Uterus (tissue), 4 donors: ENCODE measurements around the gene SMAD2. TPM values are rescaled to one million over a fixed set of nuclear protein-coding genes. Genes with fewer than 3 reads are reported as not detected.

ENCODE experiments used
- DNase-seq, 2 donors: peaks; one replicate each; pipeline ENCODE4 v3.0.0-alpha.2; 2019 to 2020
- H3K27ac ChIP-seq, 2 donors: fragments of 200-600 bp; sonication (generic); 1 replicate in 1 of 2; 2 replicates in 1 of 2; pipeline ENCODE4 v1.5.1; 2016 to 2018
- H3K27me3 ChIP-seq, 2 donors: fragments of 200-600 bp; sonication (generic); one replicate each; pipeline ENCODE4 v1.5.1; 2018 to 2019; ENCODE audit warnings: control low read depth in 1 of 2
- H3K36me3 ChIP-seq, 2 donors: fragments of 200-600 bp; sonication (generic); one replicate each; pipeline ENCODE4 v1.5.1; 2019; ENCODE audit warnings: control low read depth in 1 of 2
- H3K4me1 ChIP-seq, 2 donors: fragments of 200-600 bp; sonication (generic); one replicate each; pipeline ENCODE4 v1.5.1; 2018 to 2019; ENCODE audit warnings: control low read depth in 1 of 2
- H3K4me3 ChIP-seq, 2 donors: fragments of 200-600 bp; sonication (generic); 1 replicate in 1 of 2; 2 replicates in 1 of 2; pipeline ENCODE4 v1.5.1; 2018 to 2019; ENCODE audit warnings: mild to moderate bottlenecking in 1 of 2
- H3K9me3 ChIP-seq, 2 donors: fragments of 200-600 bp; sonication (generic); one replicate each; pipeline ENCODE4 v1.5.1; 2019; ENCODE audit warnings: control low read depth in 1 of 2
- POLR2A ChIP-seq, 2 donors: fragments of 450-650 bp; IDR thresholded peaks; one replicate each; pipeline ENCODE4 v1.6.1; 2016; ENCODE audit warnings: antibody characterized with exemption in 2 of 2, mild to moderate bottlenecking in 1 of 2, moderate library complexity in 1 of 2
- intact Hi-C: fragments of 100-400 bp; cut with DNase I; formaldehyde crosslinking; loops from one replicate; pipeline ENCODE4 v1.15.1; 2023; ENCODE audit warnings: low total_unique reads
- total RNA-seq, 4 donors: library from RNA; depleted of rRNA in 3 of 4; stranded (reverse); fragments of >200 nt in 3 of 4; gene quantifications; one replicate each; pipeline versions ENCODE4 v1.1.0 to v1.2.4, GENCODE V29; 2014 to 2023
- TF ChIP-seq, protein P1 (sequence below), 4 experiments: fragments of 200-600 bp in 2 of 4; fragments of 450-650 bp in 2 of 4; sonication (generic) in 2 of 4; IDR thresholded peaks; one replicate each; pipeline ENCODE4 v1.5.1; 2016 to 2019; ENCODE audit warnings: antibody characterized with exemption in 4 of 4, mild to moderate bottlenecking in 2 of 4, moderate library complexity in 1 of 4
- donor health status: DM: yes; HTN: yes; CAD: no.

SMAD2 gene
- total RNA-seq, 4 donors from 2014 or later, result 107 to 237 (median 142) TPM

DNA sequence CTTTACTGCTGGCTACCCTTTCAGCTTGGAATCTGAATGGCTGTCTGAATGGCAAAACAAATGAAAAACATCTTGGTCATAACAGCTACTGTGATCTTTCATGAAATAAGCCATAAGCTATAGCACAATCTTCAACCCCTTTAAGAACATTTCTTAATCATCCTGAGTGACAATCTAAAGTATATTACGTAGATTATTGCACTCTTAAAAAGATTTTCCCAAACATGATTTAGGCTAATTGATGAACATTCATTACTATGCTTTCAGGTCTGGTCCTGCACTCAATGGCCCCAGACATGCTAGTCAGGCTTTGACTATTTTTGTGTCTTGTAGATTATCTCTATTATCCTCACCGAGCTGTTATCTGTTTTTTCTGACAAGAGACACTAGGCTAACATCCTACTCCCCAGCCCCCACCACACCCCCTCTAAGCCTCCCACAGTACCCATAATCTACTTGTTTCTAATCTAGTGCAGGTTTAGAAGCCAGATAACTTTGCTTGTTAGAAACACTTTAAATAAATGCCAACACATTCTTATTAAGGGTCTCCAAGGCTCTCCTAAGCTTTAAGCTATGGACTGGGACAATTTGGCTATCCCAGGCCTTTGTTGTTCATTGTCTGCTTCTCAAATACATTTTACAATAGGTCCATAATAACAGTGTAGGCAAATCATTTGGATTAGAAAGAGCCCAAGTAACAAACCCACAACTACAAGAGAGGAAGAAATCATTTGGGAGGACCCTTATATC, 4.2 kb downstream of the SMAD2 start:
- H3K27me3 ChIP-seq, result no peaks in the 10 kb centered on the region
- peaks cover 0 to 8% of the 10 kb centered on the region in 2 donors for H3K4me1 ChIP-seq
- H3K9me3 ChIP-seq, result no peaks in the 10 kb centered on the region
- no peak overlapping the region for H3K27ac ChIP-seq
- no peak overlapping the region for H3K4me3 ChIP-seq
- no peaks in the 10 kb centered on the region for H3K36me3 ChIP-seq
- TF ChIP-seq, protein P1, sequence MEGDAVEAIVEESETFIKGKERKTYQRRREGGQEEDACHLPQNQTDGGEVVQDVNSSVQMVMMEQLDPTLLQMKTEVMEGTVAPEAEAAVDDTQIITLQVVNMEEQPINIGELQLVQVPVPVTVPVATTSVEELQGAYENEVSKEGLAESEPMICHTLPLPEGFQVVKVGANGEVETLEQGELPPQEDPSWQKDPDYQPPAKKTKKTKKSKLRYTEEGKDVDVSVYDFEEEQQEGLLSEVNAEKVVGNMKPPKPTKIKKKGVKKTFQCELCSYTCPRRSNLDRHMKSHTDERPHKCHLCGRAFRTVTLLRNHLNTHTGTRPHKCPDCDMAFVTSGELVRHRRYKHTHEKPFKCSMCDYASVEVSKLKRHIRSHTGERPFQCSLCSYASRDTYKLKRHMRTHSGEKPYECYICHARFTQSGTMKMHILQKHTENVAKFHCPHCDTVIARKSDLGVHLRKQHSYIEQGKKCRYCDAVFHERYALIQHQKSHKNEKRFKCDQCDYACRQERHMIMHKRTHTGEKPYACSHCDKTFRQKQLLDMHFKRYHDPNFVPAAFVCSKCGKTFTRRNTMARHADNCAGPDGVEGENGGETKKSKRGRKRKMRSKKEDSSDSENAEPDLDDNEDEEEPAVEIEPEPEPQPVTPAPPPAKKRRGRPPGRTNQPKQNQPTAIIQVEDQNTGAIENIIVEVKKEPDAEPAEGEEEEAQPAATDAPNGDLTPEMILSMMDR (IDR thresholded peaks at IDR 0.05), result no peak
- no peak for TF ChIP-seq POLR2A (IDR thresholded peaks at IDR 0.05)
- intact Hi-C loops, result no loop called here
- DNase-seq, result no peak

DNA sequence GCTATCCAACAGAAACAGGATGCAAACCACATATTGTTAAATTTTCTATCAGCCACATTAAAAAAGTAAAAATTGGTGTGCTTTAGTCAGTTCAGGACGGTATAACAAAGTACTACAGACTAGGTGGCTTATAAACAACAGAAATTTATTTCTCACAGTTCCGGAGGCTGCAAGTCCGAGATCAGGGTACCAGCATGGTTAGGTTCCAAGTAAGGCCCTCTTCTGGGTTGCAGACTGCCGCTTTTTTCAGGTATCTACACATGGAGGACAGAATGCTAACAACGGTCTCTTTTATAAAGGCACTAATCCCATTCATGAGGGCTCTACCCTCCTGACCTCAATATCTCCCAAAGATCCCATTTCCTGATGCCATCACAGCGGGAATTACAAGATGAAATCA, 10.5 kb downstream of the SMAD2 start:
- Histone ChIP-seq H3K4me1 (no peaks in the 10 kb centered on the region), H3K4me3 (no peak overlapping the region), H3K9me3 (no peaks in the 10 kb centered on the region), H3K27ac (no peak overlapping the region), H3K36me3 (no peaks in the 10 kb centered on the region), H3K27me3 (no peaks in the 10 kb centered on the region)
- intact Hi-C loops, result no loop called here
- no peak for DNase-seq
- TF ChIP-seq, protein P1 (IDR thresholded peaks at IDR 0.05), result no peak
- TF ChIP-seq POLR2A (IDR thresholded peaks at IDR 0.05), result no peak

DNA sequence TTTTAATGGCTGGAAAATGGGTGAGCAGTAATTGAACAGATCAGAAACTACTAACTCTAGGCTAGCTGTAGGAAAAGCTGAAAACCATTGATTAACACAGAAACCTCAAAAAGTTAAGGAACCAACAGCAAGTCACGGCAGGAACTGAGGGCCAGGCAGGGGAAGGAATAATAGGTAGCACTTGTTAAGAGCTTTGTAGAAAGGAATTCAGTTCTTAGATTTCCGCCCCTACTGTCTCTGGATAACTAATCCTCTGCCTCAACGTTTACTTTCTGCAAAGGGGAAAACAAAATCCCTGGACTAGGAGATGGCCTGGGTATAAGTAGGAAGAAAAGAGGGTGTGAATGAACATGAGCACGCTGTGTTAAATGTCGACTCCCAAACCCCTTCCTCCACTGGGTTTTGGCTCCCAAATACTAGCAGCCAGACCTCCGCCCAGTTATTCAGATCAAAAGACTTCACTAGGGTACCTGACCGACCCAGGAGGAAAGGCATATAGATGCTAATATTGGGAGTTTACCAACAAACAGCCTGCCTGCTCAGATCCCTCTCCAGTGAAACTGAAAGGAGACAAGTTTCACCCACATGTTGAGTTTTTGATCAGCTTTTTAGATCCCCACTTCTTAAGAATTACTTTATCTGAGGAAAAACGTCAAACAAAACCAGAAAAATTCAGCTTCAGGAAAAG, 12.4 kb downstream of the SMAD2 start:
- H3K27me3 ChIP-seq, result no peaks in the 10 kb centered on the region
- no peaks in the 10 kb centered on the region for H3K4me1 ChIP-seq
- intact Hi-C loops, result no loop called here
- no peaks in the 10 kb centered on the region for H3K9me3 ChIP-seq
- no peak overlapping the region for H3K27ac ChIP-seq
- H3K36me3 ChIP-seq, result no peaks in the 10 kb centered on the region
- no peak overlapping the region for H3K4me3 ChIP-seq
- TF ChIP-seq POLR2A (IDR thresholded peaks at IDR 0.05), result no peak
- TF ChIP-seq, protein P1 (IDR thresholded peaks at IDR 0.05), result no peak
- DNase-seq, result no peak

DNA sequence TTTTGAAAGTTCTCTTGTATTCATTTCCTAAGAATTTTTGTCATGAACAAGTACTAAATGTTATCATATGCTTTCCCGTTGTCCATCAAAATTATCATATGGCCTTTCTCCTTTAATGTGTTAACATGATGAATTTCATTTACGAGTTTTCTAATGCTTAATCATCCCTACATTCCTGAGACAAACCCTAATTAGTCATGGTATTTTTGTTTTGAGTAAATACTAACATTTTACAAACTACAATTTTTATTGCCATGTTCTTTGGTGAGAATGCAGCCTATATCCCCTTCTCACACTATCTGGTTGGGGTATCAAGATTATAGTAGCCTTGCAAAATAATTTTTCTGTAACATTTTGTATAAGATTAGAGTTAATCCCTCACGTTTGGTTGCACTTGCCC, 14.5 kb downstream of the SMAD2 start:
- Histone ChIP-seq H3K4me1 (no peaks in the 10 kb centered on the region), H3K27ac (no peak overlapping the region), H3K9me3 (no peaks in the 10 kb centered on the region), H3K27me3 (no peaks in the 10 kb centered on the region), H3K36me3 (no peaks in the 10 kb centered on the region), H3K4me3 (no peak overlapping the region)
- TF ChIP-seq POLR2A (IDR thresholded peaks at IDR 0.05), result no peak
- no peak for DNase-seq
- intact Hi-C loops, result no loop called here

DNA sequence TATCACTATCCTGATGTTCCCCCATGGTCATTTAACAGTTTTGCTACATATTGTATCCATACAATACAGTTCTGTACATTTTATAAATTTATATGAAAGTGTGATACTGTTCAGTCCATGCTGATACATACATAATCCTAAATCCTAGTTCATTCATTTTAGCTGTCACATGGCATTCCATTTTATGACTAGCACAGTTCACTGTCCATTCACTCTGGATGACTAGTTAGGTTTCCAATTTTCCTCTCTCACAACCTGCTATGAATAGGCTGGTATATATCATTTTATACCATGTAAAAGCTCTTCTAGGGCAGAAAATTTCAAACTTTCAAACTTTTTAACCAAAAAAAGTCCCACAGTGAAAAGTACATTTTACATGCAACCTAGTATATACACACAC, 15.2 kb downstream of the SMAD2 start:
- Histone ChIP-seq H3K4me1 (no peaks in the 10 kb centered on the region), H3K36me3 (no peaks in the 10 kb centered on the region), H3K27ac (no peak overlapping the region), H3K4me3 (no peak overlapping the region), H3K9me3 (no peaks in the 10 kb centered on the region), H3K27me3 (no peaks in the 10 kb centered on the region)
- TF ChIP-seq, protein P1 (IDR thresholded peaks at IDR 0.05), result no peak
- no peak for TF ChIP-seq POLR2A (IDR thresholded peaks at IDR 0.05)
- intact Hi-C loops, result no loop called here
- DNase-seq, result no peak
